Epithelial cell of proximal tubule (primary cell): Measurements from ENCODE around the gene LRP8. TPM values are rescaled to one million over a fixed set of nuclear protein-coding genes. Genes with fewer than 3 reads are reported as not detected.

Experiments used
- DNase-seq: peaks from one replicate; pipeline ENCODE4 v3.0.0-alpha.2; 2011; ENCODE audit warnings: low read depth
- H3K4me3 ChIP-seq: 2 replicates; pipeline ENCODE4 v1.5.1; 2011; ENCODE audit warnings: low read depth, mild to moderate bottlenecking, low read length
- total RNA-seq: library from RNA; depleted of rRNA; stranded (reverse); fragments of >200 nt; gene quantifications from 2 replicates; pipeline ENCODE4 v1.2.3, GENCODE V29; 2015
- TF ChIP-seq, protein P1 (sequence below): conservative IDR thresholded peaks from 2 replicates; pipeline ENCODE4 v1.5.1; 2012; ENCODE audit warnings: low read depth, mild to moderate bottlenecking, low read length

Gene LRP8
- total RNA-seq, 1 donor from 2014 or later = 16.1 TPM

DNA sequence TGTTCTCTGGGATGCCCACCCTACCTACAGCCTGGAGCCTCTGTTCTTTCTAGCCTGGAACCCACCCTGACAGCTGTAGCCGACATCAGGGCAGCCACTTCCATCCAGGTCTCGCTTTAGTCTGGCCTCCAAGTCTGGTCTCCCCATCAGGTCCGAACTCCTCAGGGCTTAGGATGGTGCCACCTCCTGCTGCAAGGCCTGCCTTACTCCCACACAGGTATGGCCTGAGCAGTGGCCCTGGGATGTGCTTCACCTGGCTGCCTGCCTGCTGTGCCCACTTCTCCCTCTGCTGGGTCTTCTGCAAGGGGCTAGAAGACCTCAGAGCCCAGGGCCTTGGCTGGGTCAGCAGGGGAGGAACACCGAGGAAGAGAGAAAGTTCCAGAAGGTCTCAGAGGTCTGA lies 53.8 kb downstream of the LRP8 start:
- TF ChIP-seq, protein P1, sequence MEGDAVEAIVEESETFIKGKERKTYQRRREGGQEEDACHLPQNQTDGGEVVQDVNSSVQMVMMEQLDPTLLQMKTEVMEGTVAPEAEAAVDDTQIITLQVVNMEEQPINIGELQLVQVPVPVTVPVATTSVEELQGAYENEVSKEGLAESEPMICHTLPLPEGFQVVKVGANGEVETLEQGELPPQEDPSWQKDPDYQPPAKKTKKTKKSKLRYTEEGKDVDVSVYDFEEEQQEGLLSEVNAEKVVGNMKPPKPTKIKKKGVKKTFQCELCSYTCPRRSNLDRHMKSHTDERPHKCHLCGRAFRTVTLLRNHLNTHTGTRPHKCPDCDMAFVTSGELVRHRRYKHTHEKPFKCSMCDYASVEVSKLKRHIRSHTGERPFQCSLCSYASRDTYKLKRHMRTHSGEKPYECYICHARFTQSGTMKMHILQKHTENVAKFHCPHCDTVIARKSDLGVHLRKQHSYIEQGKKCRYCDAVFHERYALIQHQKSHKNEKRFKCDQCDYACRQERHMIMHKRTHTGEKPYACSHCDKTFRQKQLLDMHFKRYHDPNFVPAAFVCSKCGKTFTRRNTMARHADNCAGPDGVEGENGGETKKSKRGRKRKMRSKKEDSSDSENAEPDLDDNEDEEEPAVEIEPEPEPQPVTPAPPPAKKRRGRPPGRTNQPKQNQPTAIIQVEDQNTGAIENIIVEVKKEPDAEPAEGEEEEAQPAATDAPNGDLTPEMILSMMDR = no peak
- no peak for DNase-seq
- no peak overlapping the region for H3K4me3 ChIP-seq

DNA sequence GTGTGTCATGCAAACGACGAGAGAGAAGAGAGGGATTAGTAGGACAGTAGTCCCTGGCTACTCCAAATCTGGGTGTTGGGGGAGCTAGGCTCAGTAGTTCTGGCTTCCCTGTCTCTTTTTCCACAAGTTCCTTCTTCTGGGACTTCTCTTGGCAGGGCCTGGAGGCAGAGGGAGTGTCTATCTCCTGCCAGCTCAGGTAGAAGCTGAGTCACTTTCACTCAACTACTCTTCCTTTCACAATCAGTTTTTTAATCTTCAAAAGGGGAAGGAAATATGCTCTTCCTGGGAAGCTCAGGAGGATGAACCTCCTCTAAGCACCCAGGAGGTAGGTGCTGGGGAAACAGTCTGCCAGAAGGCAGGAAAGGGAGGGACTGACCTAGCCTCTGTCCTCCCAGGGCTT lies 54.3 kb downstream of the LRP8 start:
- TF ChIP-seq, protein P1 = no peak
- H3K4me3 ChIP-seq = no peak overlapping the region
- no peak for DNase-seq

DNA sequence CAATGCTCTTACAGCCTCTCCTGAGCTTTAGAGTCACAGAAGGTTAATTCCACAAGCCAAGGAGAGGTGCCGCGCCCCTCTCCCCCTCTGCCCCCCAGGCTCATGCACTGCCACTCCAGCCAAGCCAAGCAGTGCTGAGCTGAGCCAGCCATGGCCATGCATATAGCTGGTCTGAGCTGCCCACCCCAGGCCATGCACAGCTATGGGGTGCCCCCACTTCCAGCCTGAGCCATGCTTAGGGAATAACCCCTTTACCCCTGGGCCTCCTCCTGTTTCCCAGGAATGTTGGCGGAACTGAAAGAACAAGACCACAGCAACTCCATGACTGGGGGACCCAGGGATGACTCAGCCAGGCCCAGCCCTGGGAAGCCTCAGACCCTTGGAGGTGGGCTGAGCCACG lies 55.5 kb downstream of the LRP8 start:
- TF ChIP-seq, protein P1 = no peak
- H3K4me3 ChIP-seq = no peak overlapping the region
- no peak for DNase-seq

DNA sequence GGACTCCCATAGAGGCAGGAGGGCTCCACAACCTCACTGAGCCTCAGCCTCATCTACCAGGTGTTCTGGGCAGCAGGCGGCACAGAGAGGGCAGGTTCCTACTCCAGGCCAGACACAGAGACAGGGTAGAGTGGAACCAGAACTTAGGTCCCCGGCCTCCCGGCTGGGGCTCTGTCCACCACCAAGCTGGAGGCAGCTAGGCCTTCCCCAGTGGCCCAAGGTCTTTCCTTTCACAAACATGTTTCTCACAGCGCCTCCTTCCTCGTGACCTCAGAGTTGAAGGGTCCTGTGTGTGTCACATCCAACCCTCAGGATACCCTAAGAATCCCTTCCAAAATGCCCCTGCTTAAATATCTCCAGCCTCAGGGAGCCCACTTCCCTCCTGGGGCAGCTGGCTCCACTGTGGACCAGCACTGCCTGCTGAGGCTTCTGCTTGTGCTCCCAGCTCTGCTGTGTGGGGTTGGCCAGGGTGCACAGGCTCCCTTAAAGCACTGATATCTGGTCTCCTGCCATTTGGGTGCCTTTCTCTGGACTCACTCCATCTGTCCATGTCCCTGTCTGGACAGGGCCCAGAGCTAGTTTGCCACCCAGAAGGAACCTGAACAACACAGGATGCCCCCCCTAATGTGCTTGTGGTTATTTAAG lies 56.3 kb downstream of the LRP8 start:
- TF ChIP-seq, protein P1 = no peak
- no peak overlapping the region for H3K4me3 ChIP-seq
- no peak for DNase-seq

DNA sequence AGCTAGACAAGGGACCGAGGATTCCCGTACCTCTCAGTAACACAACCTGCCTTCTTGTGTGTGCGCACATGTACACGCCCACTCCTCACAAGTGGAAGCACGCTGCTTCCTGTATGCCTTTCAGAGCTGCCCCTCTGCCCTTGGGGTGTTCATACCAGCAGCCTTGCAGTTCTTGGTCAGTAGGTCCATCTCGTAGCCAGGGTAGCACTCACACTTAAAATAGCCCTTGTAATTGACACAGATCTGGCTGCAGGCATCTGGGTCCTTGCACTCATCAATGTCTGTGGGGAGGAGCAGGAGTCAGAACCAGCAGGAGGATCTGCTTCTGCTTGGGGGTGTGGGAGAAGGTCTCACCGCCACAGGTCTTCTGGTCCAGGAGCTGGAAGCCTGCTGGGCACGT lies 57.0 kb downstream of the LRP8 start:
- no peak overlapping the region for H3K4me3 ChIP-seq
- TF ChIP-seq, protein P1 = no peak
- no peak for DNase-seq

DNA sequence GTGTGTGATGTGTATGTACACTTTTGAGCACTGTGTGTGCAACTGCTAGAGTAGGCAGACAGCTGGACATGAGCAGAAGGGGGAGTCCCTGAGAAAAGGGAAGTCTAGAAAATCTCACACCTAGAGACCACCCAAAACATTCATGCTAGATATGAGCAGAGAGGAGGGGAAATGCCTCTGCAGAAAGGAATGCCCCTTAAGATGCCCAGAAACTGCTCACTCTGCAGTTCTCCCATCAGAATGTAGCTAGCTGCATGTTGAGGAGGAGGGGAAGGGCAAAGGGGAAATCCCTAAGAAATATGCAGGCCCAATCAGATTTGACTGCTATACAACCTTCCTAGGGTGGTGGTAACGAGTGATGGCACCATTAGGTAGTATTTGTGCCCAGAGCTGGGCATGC lies 57.8 kb downstream of the LRP8 start:
- DNase-seq = no peak
- H3K4me3 ChIP-seq = no peak overlapping the region
- TF ChIP-seq, protein P1 = no peak

DNA sequence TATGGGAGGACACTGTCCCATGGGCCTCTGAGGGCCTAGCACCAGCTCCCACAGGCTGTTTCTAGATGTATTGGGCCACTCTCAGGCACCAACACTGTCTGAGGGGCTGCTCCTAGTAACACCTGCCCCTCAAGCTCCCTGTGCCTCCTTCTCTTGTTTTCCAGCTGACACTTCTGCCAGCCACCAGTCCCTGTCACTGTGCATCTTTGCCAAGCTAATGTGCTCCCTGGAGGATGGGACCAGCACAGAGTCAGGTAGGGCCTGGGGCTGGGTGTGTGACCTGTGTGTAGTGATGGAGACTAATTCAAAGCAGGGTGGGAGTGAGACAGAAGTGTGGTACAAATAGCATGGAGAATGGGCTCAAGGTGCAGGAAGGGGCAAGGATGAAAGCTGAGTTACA lies 60.1 kb downstream of the LRP8 start:
- DNase-seq = no peak
- TF ChIP-seq, protein P1 = no peak

More for the DNA sequence above, 60.1 kb downstream of the LRP8 start:
- no peak overlapping the region for H3K4me3 ChIP-seq
